Small intestine (tissue), 7 donors: ENCODE measurements around the gene MYBBP1A. TPM values are rescaled to one million over a fixed set of nuclear protein-coding genes. Genes with fewer than 3 reads are reported as not detected.

Experiments
- DNase-seq, 2 donors: peaks; one replicate each; pipeline versions ENCODE4 v3.0.0 to v3.0.0-alpha.2; 2013
- FAIRE-seq: peaks from 2 replicates; lab custom pipeline; 2012; peaks lifted over from hg19 to GRCh38; lab: Jason Lieb, UNC
- H3K27ac ChIP-seq, 3 donors: one replicate each; pipeline ENCODE4 v1.5.1; 2013; ENCODE audit warnings: low read length in 2 of 3, mild to moderate bottlenecking in 2 of 3, control low read depth in 1 of 3, inconsistent platforms in 1 of 3, low read depth in 1 of 3, moderate library complexity in 1 of 3
- H3K27me3 ChIP-seq, 3 donors: one replicate each; pipeline ENCODE4 v1.6.1; 2013; ENCODE audit warnings: low read length in 3 of 3, inconsistent platforms in 1 of 3; ENCODE audit not compliant: control insufficient read depth in 3 of 3, insufficient read depth in 3 of 3
- H3K36me3 ChIP-seq, 3 donors: one replicate each; pipeline ENCODE4 v1.6.1; 2013; ENCODE audit warnings: low read length in 3 of 3, inconsistent platforms in 1 of 3, low read depth in 1 of 3, mild to moderate bottlenecking in 1 of 3, moderate library complexity in 1 of 3; ENCODE audit not compliant: control insufficient read depth in 3 of 3, insufficient read depth in 2 of 3
- H3K4me1 ChIP-seq, 3 donors: one replicate each; pipeline ENCODE4 v1.6.1; 2013; ENCODE audit warnings: low read length in 2 of 3, inconsistent platforms in 1 of 3, low read depth in 1 of 3, mild to moderate bottlenecking in 1 of 3, moderate library complexity in 1 of 3; ENCODE audit not compliant: control insufficient read depth in 3 of 3, insufficient read depth in 2 of 3
- H3K4me3 ChIP-seq, 3 donors: one replicate each; pipeline ENCODE4 v1.5.1; 2013; ENCODE audit warnings: low read length in 3 of 3, control low read depth in 1 of 3, inconsistent platforms in 1 of 3, low read depth in 1 of 3, mild to moderate bottlenecking in 1 of 3, moderate library complexity in 1 of 3
- H3K9me3 ChIP-seq, 2 donors: one replicate each; pipeline ENCODE4 v1.6.1; 2013; ENCODE audit warnings: low read depth in 1 of 2, low read length in 1 of 2; ENCODE audit not compliant: control insufficient read depth in 2 of 2, insufficient read depth in 1 of 2
- WGBS, 3 donors: extraction: QIAGEN DNeasy Blood & Tissue Kit; methylation state at CpG; one replicate each; pipeline ENCODE4 v1.1.7; 2013; 5-methylcytosine and 5-hydroxymethylcytosine counted together
- polyA plus RNA-seq, 4 donors: library from polyadenylated mRNA; stranded (reverse) in 3 of 4; unstranded in 1 of 4; fragments of 200-250 nt in 3 of 4; fragments of 120-200 nt in 1 of 4; gene quantifications; one replicate each; pipeline versions ENCODE4 v1.2.1 to v1.2.3, GENCODE V29; 2013
- donor health status: healthy with polysubstance abuse.
- donor health status: control.
- donor health status: control.
- donor health status: Bipolar disorder and iron deficiency.
- donor health status: healthy.

The MYBBP1A gene
- polyA plus RNA-seq, 4 donors = 15.0 to 43.5 (median 25.1) TPM

DNA sequence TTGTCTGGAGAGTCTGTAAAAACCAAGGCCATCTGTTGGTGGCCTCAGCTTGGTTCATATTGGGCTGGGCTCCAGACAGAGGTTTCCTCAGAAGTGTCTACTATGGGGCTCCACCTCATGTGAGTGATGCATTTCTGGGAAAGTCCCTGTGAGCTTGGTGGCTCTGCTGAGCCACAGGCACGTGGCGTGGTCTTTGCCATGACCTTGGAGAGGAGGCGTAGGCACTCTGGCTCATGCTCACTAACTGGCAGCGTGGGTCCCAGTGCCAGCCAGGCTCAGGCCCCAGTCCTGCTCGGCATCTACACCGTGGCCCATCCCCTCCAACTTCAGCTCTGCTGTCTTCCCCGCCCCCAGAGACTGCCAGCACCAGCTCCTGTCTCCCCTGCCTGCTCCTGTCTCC lies 18.5 kb upstream of the MYBBP1A start:
- Histone ChIP-seq H3K4me1 (peaks cover 0 to 17% (median 0%) of the 10 kb centered on the region in 3 donors), H3K9me3 (no peaks in the 10 kb centered on the region), H3K36me3 (no peaks in the 10 kb centered on the region), H3K27ac (no peak overlapping the region), H3K27me3 (no peaks in the 10 kb centered on the region), H3K4me3 (no peak overlapping the region)
- no peak for FAIRE-seq
- no peak for DNase-seq
- WGBS, 3 donors = 45 to 64% (median 52%) methylated on average over 7 of the region's 7 CpGs

DNA sequence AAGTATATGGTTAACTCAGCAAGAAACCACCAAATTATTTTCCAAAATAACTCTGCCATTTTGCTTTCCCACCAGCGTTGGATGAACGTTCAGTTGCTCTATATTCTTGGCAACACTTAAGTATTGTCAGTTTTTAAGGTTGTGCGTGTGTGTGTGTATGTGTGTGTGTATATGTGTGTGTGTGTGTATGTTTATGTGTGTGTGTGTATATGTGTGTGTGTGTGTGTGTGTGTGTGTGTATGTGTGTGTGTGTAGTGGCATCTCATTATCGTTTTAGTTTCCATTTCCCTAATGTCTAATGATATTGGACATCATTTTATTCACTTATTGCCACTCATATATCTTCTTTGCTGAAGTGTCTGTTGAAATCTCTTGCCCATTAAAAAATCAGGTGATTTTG lies 17.9 kb upstream of the MYBBP1A start:
- Histone ChIP-seq H3K27ac (no peak overlapping the region), H3K27me3 (no peaks in the 10 kb centered on the region), H3K9me3 (no peaks in the 10 kb centered on the region), H3K36me3 (no peaks in the 10 kb centered on the region), H3K4me3 (no peak overlapping the region), H3K4me1 (peaks cover 0 to 17% (median 0%) of the 10 kb centered on the region in 3 donors)
- DNase-seq (no peak), FAIRE-seq (no peak)
- 69 to 82% (median 80%) methylated on average over 4 of the region's 4 CpGs for WGBS, 3 donors

- Histone ChIP-seq H3K27me3 (no peaks in the 10 kb centered on the region), H3K4me3 (no peak overlapping the region), H3K27ac (no peak overlapping the region), H3K36me3 (no peaks in the 10 kb centered on the region), H3K4me1 (peaks cover 0 to 11% (median 0%) of the 10 kb centered on the region in 3 donors), H3K9me3 (no peaks in the 10 kb centered on the region)
- 76 to 78% (median 78%) methylated on average over 9 of the region's 9 CpGs for WGBS, 3 donors
- FAIRE-seq (no peak), DNase-seq (no peak)
Measured at GRCh38 chr17:4572131-4572530, 16.9 kb upstream of the MYBBP1A start.

GRCh38 chr17:4569591-4569990 lies 14.4 kb upstream of the MYBBP1A start:
- Histone ChIP-seq H3K9me3 (no peaks in the 10 kb centered on the region), H3K27me3 (no peaks in the 10 kb centered on the region), H3K27ac (no peak overlapping the region), H3K4me1 (peaks cover 0 to 7% (median 0%) of the 10 kb centered on the region in 3 donors), H3K36me3 (no peaks in the 10 kb centered on the region), H3K4me3 (no peak overlapping the region)
- DNase-seq (no peak), FAIRE-seq (no peak)
- WGBS, 3 donors = 96 to 100% (median 100%) methylated on average over 1 of the region's 1 CpG

DNA sequence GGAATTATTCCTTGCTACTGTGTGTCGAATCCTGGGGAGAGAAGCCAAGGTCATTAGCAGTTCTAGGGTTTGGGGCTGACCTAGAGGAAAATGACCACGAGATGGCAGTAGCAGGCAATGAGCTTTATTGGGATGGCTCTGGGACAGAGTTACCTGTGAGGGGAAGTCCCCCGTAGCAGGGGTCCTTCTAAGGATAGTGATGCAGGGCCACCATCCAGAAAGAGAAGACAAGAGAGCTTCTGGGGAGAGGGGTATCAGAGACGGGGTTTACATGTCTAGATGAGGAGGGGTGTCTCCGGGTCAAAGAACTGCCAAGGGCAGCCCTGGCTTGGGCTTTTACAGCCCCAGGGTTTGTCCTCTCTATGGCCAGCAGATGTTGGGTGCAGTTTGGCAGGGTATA lies 11.6 kb upstream of the MYBBP1A start:
- Histone ChIP-seq H3K36me3 (no peaks in the 10 kb centered on the region), H3K9me3 (no peaks in the 10 kb centered on the region), H3K4me3 (no peak overlapping the region), H3K27me3 (no peaks in the 10 kb centered on the region), H3K27ac (no peak overlapping the region), H3K4me1 (peaks cover 0 to 16% (median 2%) of the 10 kb centered on the region in 3 donors)
- 13 to 24% (median 20%) methylated on average over 5 of the region's 5 CpGs for WGBS, 3 donors
- FAIRE-seq (no peak), DNase-seq (peak; percentile 77 to 82)

DNA sequence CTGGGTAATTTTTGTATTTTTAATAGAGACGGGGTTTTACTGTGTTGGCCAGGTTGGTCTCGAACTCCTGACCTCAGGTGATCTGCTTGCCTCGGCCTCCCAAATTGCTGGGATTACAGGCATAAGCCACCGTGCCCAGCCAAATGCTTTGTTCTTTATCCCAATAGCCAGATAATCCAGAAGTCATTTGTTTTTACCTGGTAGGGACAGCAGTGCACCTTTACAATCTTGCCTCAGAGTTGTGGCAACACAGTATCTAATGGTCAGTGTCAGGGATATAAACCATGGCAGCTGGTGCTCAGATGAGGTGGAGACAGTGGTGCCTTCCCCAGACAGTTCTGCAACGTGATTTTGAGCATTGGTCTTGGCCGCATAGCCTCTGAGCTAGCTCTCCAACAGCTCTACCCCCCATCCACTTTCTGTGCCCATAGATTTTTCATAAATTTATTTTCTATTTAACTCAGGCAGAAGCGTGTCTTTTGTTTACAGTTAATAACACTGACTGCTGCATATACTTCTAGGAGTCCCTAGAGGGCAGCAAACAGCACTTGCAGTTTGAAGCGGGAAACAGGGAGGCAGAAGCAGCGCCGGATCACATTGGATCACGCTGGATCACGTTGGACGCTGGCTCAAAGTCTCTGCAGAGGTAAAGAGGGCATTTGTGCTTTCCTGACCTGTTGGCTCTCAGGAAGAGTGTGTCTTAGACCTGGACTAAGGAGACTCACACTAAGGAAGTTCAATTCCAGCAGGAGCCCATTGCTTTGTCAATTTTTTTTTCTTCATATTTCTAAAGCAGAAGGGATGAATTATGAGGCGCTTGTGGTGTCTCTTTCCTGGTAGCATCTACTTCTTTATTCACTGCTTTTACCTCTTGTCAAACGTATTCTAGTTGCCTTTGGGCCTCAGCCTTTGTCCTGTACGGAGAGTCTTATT lies 10.3 kb upstream of the MYBBP1A start:
- H3K9me3 ChIP-seq = no peaks in the 10 kb centered on the region
- DNase-seq = peak; percentile 91 to 95
- H3K27me3 ChIP-seq = no peaks in the 10 kb centered on the region
- WGBS, 3 donors = 23 to 31% (median 25%) methylated on average over 16 of the region's 16 CpGs
- H3K4me1 ChIP-seq = peaks cover 3 to 28% (median 5%) of the 10 kb centered on the region in 3 donors
- FAIRE-seq = no peak
- H3K36me3 ChIP-seq = no peaks in the 10 kb centered on the region
- no peak overlapping the region for H3K4me3 ChIP-seq
- H3K27ac ChIP-seq = peak overlapping the region in 2 of 3 donors; percentile 46 to 56

DNA sequence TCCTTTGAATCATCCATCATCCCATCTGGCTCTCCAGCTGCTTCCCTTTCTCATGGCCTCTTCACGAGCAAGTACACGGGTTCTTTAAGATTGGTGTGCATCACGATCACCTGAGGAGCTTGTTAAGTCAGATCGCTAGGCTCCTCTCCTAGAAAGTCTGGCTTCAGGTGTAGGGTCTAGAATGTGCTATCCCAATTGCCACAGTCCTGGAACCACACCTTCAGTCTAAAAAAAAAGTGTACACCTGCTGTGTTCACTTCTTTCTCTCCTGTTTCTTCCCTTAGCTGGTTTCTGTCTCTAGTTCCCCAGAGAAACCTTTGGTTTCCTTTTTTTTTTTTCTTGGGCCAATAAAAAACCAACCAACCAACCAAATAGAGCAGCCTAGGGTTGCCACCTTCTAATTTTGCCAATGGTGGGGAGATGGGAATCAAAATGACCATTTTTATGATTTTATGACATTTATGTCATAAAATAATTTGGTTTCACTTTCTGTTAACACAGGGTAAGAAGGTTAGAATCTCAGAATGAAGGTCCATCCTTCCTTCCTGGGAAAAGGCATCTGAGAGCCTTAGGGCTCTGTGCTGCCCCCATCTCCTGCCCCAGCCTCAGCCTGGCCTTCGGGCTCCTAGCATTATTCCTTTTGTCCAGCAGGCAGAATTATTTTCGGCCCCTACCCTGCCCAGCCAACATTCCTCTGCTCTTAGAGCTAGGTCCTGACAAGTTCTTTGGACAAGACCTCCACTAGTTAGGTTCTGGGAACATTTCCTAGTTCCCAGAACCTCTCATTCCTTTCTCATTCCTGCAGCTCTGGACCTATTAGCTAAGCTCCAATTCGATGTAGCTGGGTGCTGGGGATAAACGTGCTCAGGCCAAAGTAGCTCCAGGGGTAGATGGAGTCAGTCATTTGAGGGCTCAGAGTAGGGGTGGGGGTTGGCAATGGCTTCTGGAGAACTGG lies 7.1 kb upstream of the MYBBP1A start:
- Histone ChIP-seq H3K27ac (peak overlapping the region; percentile 67 to 87 (median 79)), H3K36me3 (no peaks in the 10 kb centered on the region), H3K9me3 (no peaks in the 10 kb centered on the region), H3K4me1 (peaks cover 5 to 44% (median 5%) of the 10 kb centered on the region in 3 donors), H3K27me3 (no peaks in the 10 kb centered on the region), H3K4me3 (no peak overlapping the region)
- DNase-seq (peak; percentile 76 to 85), FAIRE-seq (peak; percentile 65)
- 23 to 52% (median 36%) methylated on average over 8 of the region's 8 CpGs for WGBS, 3 donors

DNA sequence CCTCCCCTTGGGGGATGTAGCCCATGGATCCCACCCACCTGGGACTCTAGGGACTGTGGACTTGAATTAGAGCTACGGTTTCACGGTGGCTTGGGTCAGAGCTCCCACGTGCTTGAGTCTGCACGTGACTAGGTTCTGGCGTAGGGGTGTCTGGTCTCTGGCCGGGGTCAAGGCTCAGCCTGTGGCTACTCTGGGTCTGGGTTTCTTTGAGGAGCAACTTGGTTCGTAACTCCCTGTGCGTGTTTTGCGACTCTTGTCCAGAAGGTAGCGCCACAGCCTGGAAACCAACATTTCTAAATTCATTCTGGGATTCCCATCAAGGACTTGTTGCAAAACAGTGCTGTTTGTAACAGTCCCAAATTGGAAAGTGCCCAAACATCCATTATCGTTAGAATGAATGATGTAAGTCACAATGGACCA lies 5.7 kb upstream of the MYBBP1A start:
- no peak for DNase-seq
- no peak overlapping the region for H3K4me3 ChIP-seq
- H3K36me3 ChIP-seq = no peaks in the 10 kb centered on the region
- WGBS, 3 donors = 22 to 56% (median 43%) methylated on average over 11 of the region's 11 CpGs
- H3K9me3 ChIP-seq = no peaks in the 10 kb centered on the region
- peaks cover 8 to 45% (median 8%) of the 10 kb centered on the region in 3 donors for H3K4me1 ChIP-seq
- peak overlapping the region; percentile 13 to 90 (median 84) for H3K27ac ChIP-seq
- no peaks in the 10 kb centered on the region for H3K27me3 ChIP-seq
- no peak for FAIRE-seq
